GM23248 (cell line): ENCODE data around the gene TRIB2. TPM values are rescaled to one million over a fixed set of nuclear protein-coding genes. Genes with fewer than 3 reads are reported as not detected.

Experiments
- DNase-seq: peaks from one replicate; pipeline ENCODE4 v3.0.0-alpha.2; 2015
- H2AFZ ChIP-seq: fragments of 200-600 bp; sonication (generic); 2 replicates; pipeline ENCODE4 v1.6.1; 2016; ENCODE audit warnings: antibody characterized with exemption
- H3F3A ChIP-seq: fragments of 200-600 bp; sonication (generic); 2 replicates; pipeline ENCODE4 v1.6.1; 2016; ENCODE audit warnings: mild to moderate bottlenecking, antibody characterized with exemption, mixed run types; ENCODE audit not compliant: insufficient read depth
- H3K27ac ChIP-seq: fragments of 200-600 bp; sonication (generic); 2 replicates; pipeline ENCODE4 v1.5.1; 2016; ENCODE audit warnings: mild to moderate bottlenecking
- H3K27me3 ChIP-seq: fragments of 200-600 bp; sonication (generic); replicated peaks from 2 replicates; pipeline ENCODE4 v1.6.1; 2016; ENCODE audit warnings: mild to moderate bottlenecking; ENCODE audit not compliant: insufficient read depth
- H3K36me3 ChIP-seq: fragments of 200-600 bp; sonication (generic); 2 replicates; pipeline ENCODE4 v1.6.1; 2016; ENCODE audit warnings: low read depth, mild to moderate bottlenecking
- H3K4me1 ChIP-seq: fragments of 200-600 bp; sonication (generic); 2 replicates; pipeline ENCODE4 v1.6.1; 2016; ENCODE audit warnings: mild to moderate bottlenecking; ENCODE audit not compliant: insufficient read depth
- H3K4me2 ChIP-seq: fragments of 200-600 bp; sonication (generic); one replicate; pipeline ENCODE4 v1.6.1; 2016; ENCODE audit warnings: mild to moderate bottlenecking; ENCODE audit not compliant: unreplicated experiment
- H3K4me3 ChIP-seq: fragments of 200-600 bp; sonication (generic); 2 replicates; pipeline ENCODE4 v1.5.1; 2016; ENCODE audit warnings: mild to moderate bottlenecking
- H3K79me2 ChIP-seq: fragments of 200-600 bp; sonication (generic); 2 replicates; pipeline ENCODE4 v1.6.1; 2016; ENCODE audit warnings: mild to moderate bottlenecking; ENCODE audit not compliant: insufficient read depth
- H3K9ac ChIP-seq: fragments of 200-600 bp; sonication (generic); 2 replicates; pipeline ENCODE4 v1.6.1; 2016; ENCODE audit warnings: mild to moderate bottlenecking
- H3K9me2 ChIP-seq: fragments of 200-600 bp; sonication (generic); 2 replicates; pipeline ENCODE4 v1.6.1; 2016; ENCODE audit warnings: mixed run types, mild to moderate bottlenecking, moderate library complexity; ENCODE audit not compliant: insufficient read depth
- H3K9me3 ChIP-seq: fragments of 200-600 bp; sonication (generic); one replicate; pipeline ENCODE4 v1.6.1; 2017; ENCODE audit warnings: low read depth
- H4K20me1 ChIP-seq: fragments of 200-600 bp; sonication (generic); 2 replicates; pipeline ENCODE4 v1.6.0; 2016; ENCODE audit not compliant: insufficient read depth
- EZH2 ChIP-seq: fragments of 200-600 bp; sonication (generic); IDR thresholded peaks from 2 replicates; pipeline ENCODE4 v1.6.1; 2018; ENCODE audit warnings: antibody characterized with exemption, mild to moderate bottlenecking; ENCODE audit not compliant: insufficient read depth, poor library complexity, severe bottlenecking
- EZH2phosphoT487 ChIP-seq: fragments of 200-600 bp; sonication (generic); IDR thresholded peaks from 2 replicates; pipeline ENCODE4 v1.6.1; 2018; ENCODE audit warnings: antibody characterized with exemption, moderate library complexity, mild to moderate bottlenecking, low read depth; ENCODE audit not compliant: insufficient read depth
- WGBS, 2 experiments: methylation state at CpG; one replicate each; pipeline ENCODE4 v1.1.6; 2015 to 2017; ENCODE audit warnings: low lambda C conversion rate in 2 of 2, low coverage in 1 of 2; ENCODE audit errors: missing lambda C conversion rate in 2 of 2; 5-methylcytosine and 5-hydroxymethylcytosine counted together
- in situ Hi-C: fragments of 300-500 bp; cut with MboI; formaldehyde crosslinking; loops from 2 replicates; pipeline ENCODE4 v1.15.0; 2020
- polyA plus RNA-seq: library from polyadenylated mRNA; unstranded; fragments of >200 nt; fragmentation: Nextera tagmentation; extraction: Ambion mirVana; gene quantifications from 2 replicates; pipeline ENCODE4 v1.2.1, GENCODE V29; 2016
- total RNA-seq: library from RNA; depleted of rRNA; stranded (reverse); fragments of >200 nt; shearing (Covaris generic); gene quantifications from 2 replicates; pipeline ENCODE4 v1.2.3, GENCODE V29; 2014

The TRIB2 gene
- total and polyA plus RNA-seq, 2 experiments from 2014 or later = 31.5 to 46.9 TPM

- H3K9me2 ChIP-seq = no peaks in the 10 kb centered on the region
- H3F3A ChIP-seq = peaks cover 4% of the 10 kb centered on the region; the same call in 1 of the 2 replicates
- H3K79me2 ChIP-seq = no peaks in the 10 kb centered on the region
- DNase-seq = no peak
- H2AFZ ChIP-seq = no peak overlapping the region
- no peak overlapping the region for H3K4me3 ChIP-seq
- WGBS, 2 experiments = 80 to 87% methylated on average over 8 of the region's 8 CpGs
- no peak overlapping the region for H3K27ac ChIP-seq
- H3K4me2 ChIP-seq = no peak overlapping the region
- H3K9ac ChIP-seq = no peak overlapping the region
- H4K20me1 ChIP-seq = no peaks in the 10 kb centered on the region
- in situ Hi-C loops = no loop called here
- H3K9me3 ChIP-seq = no peaks in the 10 kb centered on the region
- no peaks in the 10 kb centered on the region for H3K36me3 ChIP-seq
- TF ChIP-seq EZH2phosphoT487 (no peak), EZH2 (no peak)
- peaks cover 7% of the 10 kb centered on the region; the same call in 1 of the 2 replicates for H3K4me1 ChIP-seq
- no peaks in the 10 kb centered on the region for H3K27me3 ChIP-seq
Measured at GRCh38 chr2:12708508-12709206, 8.1 kb upstream of the TRIB2 start.

- in situ Hi-C loops = no loop called here
- no peaks in the 10 kb centered on the region for H3K9me2 ChIP-seq
- H3K9ac ChIP-seq = no peak overlapping the region
- H4K20me1 ChIP-seq = no peaks in the 10 kb centered on the region
- no peak overlapping the region for H3K4me3 ChIP-seq
- H3K9me3 ChIP-seq = no peaks in the 10 kb centered on the region
- no peak for DNase-seq
- H3K36me3 ChIP-seq = no peaks in the 10 kb centered on the region
- no peak overlapping the region for H3K27ac ChIP-seq
- H3K27me3 ChIP-seq = no peaks in the 10 kb centered on the region
- peaks cover 4% of the 10 kb centered on the region; the same call in 1 of the 2 replicates for H3F3A ChIP-seq
- no peak overlapping the region for H3K4me2 ChIP-seq
- H3K4me1 ChIP-seq = peaks cover 5% of the 10 kb centered on the region
- H3K79me2 ChIP-seq = no peaks in the 10 kb centered on the region
- TF ChIP-seq EZH2 (no peak), EZH2phosphoT487 (no peak)
- no peak overlapping the region for H2AFZ ChIP-seq
Measured at GRCh38 chr2:12709207-12709522, 7.6 kb upstream of the TRIB2 start.

GRCh38 chr2:12710301-12710700 lies 6.4 kb upstream of the TRIB2 start:
- in situ Hi-C loops = loop anchor here (10.0 kb wide), 3 partner anchors 286 to 876 kb away; no protein-coding TSS in a partner anchor
- H3K9me3 ChIP-seq = no peaks in the 10 kb centered on the region
- H4K20me1 ChIP-seq = no peaks in the 10 kb centered on the region
- TF ChIP-seq EZH2phosphoT487 (no peak), EZH2 (no peak)
- no peak overlapping the region for H3K4me2 ChIP-seq
- H3K9ac ChIP-seq = no peak overlapping the region
- H3K27ac ChIP-seq = no peak overlapping the region
- no peak overlapping the region for H2AFZ ChIP-seq
- peaks cover 15% of the 10 kb centered on the region for H3F3A ChIP-seq
- DNase-seq = no peak
- H3K4me1 ChIP-seq = peaks cover 11% of the 10 kb centered on the region
- no peak overlapping the region for H3K4me3 ChIP-seq
- no peaks in the 10 kb centered on the region for H3K79me2 ChIP-seq
- H3K9me2 ChIP-seq = no peaks in the 10 kb centered on the region
- H3K27me3 ChIP-seq = no peaks in the 10 kb centered on the region
- 88 to 95% methylated on average over 4 of the region's 4 CpGs for WGBS, 2 experiments
- H3K36me3 ChIP-seq = no peaks in the 10 kb centered on the region

- no peak overlapping the region for H3K27ac ChIP-seq
- in situ Hi-C loops = loop anchor here (10.0 kb wide), 3 partner anchors 287 to 877 kb away; no protein-coding TSS in a partner anchor
- H3K9me3 ChIP-seq = no peaks in the 10 kb centered on the region
- DNase-seq = no peak
- no peaks in the 10 kb centered on the region for H3K36me3 ChIP-seq
- H3K4me1 ChIP-seq = peaks cover 20% of the 10 kb centered on the region
- no peak overlapping the region for H3K4me2 ChIP-seq
- 94 to 95% methylated on average over 1 of the region's 1 CpG for WGBS, 2 experiments
- H2AFZ ChIP-seq = no peak overlapping the region
- no peaks in the 10 kb centered on the region for H3K9me2 ChIP-seq
- peaks cover 25% of the 10 kb centered on the region for H3F3A ChIP-seq
- H4K20me1 ChIP-seq = no peaks in the 10 kb centered on the region
- TF ChIP-seq EZH2 (no peak), EZH2phosphoT487 (no peak)
- no peak overlapping the region for H3K9ac ChIP-seq
- H3K4me3 ChIP-seq = no peak overlapping the region
- H3K79me2 ChIP-seq = no peaks in the 10 kb centered on the region
- H3K27me3 ChIP-seq = no peaks in the 10 kb centered on the region
Measured at GRCh38 chr2:12711339-12711738, 5.4 kb upstream of the TRIB2 start.
